Measurements from ENCODE around the gene EXOC3L4. TPM values are rescaled to one million over a fixed set of nuclear protein-coding genes. Genes with fewer than 3 reads are reported as not detected.

EXOC3L4 gene
- total and polyA plus RNA-seq, 2 donors = 16.0 to 83.7 TPM

DNA sequence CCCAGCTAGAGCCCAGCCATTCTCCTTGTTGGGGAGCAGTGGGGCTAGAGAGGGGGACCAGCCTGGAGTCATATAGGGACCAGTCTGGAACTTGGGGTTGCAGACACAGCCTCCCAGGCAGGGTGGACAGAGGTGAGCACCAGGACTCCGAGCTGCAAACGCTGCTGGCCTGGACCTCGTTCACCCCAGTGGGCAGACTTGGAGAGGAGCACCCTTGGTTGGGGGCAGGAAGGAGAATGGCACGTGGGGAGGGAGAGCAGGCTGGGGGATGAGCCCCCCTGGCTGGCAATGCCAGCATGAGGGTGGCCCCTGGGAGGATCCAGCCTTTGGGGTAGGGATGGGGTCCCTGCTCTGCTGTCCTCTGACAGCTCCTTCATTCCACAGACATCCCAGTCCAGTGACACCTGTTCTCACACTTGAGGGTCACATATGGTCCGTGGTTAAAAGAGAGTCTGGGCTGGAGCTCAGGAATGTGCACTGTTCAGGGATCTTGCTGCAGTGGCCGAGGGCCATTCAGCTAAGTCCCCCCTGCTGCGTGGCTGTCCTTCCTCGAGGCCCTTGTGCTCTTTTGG lies 7.7 kb upstream of the EXOC3L4 start:
- Histone ChIP-seq H3K27ac (ENCODE audit: low read depth in 1 of 2, low read length in 1 of 2) (no peak overlapping the region), H3K4me1 (ENCODE audit: control insufficient read depth in 2 of 2, insufficient read depth in 2 of 2, low read length in 2 of 2) (peaks cover 5 to 8% of the 10 kb centered on the region in 2 donors), H3K27me3 (ENCODE audit: control insufficient read depth in 2 of 2, insufficient read depth in 1 of 2, low read length in 1 of 2) (peaks cover 21 to 77% of the 10 kb centered on the region in 2 donors), H3K4me3 (ENCODE audit: low read length in 2 of 2) (no peak overlapping the region), H3K36me3 (ENCODE audit: control insufficient read depth in 2 of 2, insufficient read depth in 2 of 2, low read length in 1 of 2) (no peaks in the 10 kb centered on the region), H3K9me3 (ENCODE audit: control insufficient read depth in 2 of 2, insufficient read depth in 1 of 2, low read length in 1 of 2) (no peaks in the 10 kb centered on the region)
- WGBS = 89% methylated on average over 8 of the region's 8 CpGs
- no peak for DNase-seq (ENCODE audit: low read depth in 6 of 9, low spot score in 9 of 9)

GRCh38 chr14:103087343-103087835 lies 7.1 kb upstream of the EXOC3L4 start:
- H3K9me3 ChIP-seq (ENCODE audit: control insufficient read depth in 2 of 2, insufficient read depth in 1 of 2, low read length in 1 of 2) = no peaks in the 10 kb centered on the region
- peaks cover 5 to 12% of the 10 kb centered on the region in 2 donors for H3K4me1 ChIP-seq (ENCODE audit: control insufficient read depth in 2 of 2, insufficient read depth in 2 of 2, low read length in 2 of 2)
- H3K27ac ChIP-seq (ENCODE audit: low read depth in 1 of 2, low read length in 1 of 2) = no peak overlapping the region
- WGBS = 88% methylated on average over 13 of the region's 13 CpGs
- no peak overlapping the region for H3K4me3 ChIP-seq (ENCODE audit: low read length in 2 of 2)
- peaks cover 21 to 80% of the 10 kb centered on the region in 2 donors for H3K27me3 ChIP-seq (ENCODE audit: control insufficient read depth in 2 of 2, insufficient read depth in 1 of 2, low read length in 1 of 2)
- H3K36me3 ChIP-seq (ENCODE audit: control insufficient read depth in 2 of 2, insufficient read depth in 2 of 2, low read length in 1 of 2) = no peaks in the 10 kb centered on the region
- DNase-seq (ENCODE audit: low read depth in 6 of 9, low spot score in 9 of 9) = no peak

DNA sequence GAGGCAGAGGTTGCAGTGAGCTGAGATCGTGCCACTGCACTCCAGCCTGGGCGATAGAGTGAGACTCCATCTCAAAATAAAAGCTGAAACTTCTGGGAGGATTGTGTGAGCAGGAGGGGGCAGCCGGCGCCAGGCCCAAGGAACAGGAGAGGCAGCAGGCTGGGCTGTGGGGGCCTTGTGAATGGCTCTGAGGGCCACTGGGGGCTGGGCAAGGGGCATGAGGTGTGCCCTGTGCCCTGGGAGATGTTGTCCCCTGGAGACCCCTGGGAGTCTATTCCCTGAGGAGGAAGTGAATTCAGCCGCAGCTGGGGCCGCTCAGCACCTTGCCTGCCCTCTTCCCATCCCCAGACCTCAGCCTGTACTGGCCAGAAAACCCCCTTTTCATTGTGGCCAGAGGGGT lies 5.6 kb upstream of the EXOC3L4 start:
- no peak overlapping the region for H3K4me3 ChIP-seq (ENCODE audit: low read length in 2 of 2)
- DNase-seq (ENCODE audit: low read depth in 6 of 9, low spot score in 9 of 9) = no peak
- peaks cover 15 to 73% of the 10 kb centered on the region in 2 donors for H3K27me3 ChIP-seq (ENCODE audit: control insufficient read depth in 2 of 2, insufficient read depth in 1 of 2, low read length in 1 of 2)
- no peaks in the 10 kb centered on the region for H3K9me3 ChIP-seq (ENCODE audit: control insufficient read depth in 2 of 2, insufficient read depth in 1 of 2, low read length in 1 of 2)
- 95% methylated on average over 6 of the region's 6 CpGs for WGBS
- no peak overlapping the region for H3K27ac ChIP-seq (ENCODE audit: low read depth in 1 of 2, low read length in 1 of 2)
- H3K36me3 ChIP-seq (ENCODE audit: control insufficient read depth in 2 of 2, insufficient read depth in 2 of 2, low read length in 1 of 2) = no peaks in the 10 kb centered on the region
- peaks cover 5 to 18% of the 10 kb centered on the region in 2 donors for H3K4me1 ChIP-seq (ENCODE audit: control insufficient read depth in 2 of 2, insufficient read depth in 2 of 2, low read length in 2 of 2)

DNA sequence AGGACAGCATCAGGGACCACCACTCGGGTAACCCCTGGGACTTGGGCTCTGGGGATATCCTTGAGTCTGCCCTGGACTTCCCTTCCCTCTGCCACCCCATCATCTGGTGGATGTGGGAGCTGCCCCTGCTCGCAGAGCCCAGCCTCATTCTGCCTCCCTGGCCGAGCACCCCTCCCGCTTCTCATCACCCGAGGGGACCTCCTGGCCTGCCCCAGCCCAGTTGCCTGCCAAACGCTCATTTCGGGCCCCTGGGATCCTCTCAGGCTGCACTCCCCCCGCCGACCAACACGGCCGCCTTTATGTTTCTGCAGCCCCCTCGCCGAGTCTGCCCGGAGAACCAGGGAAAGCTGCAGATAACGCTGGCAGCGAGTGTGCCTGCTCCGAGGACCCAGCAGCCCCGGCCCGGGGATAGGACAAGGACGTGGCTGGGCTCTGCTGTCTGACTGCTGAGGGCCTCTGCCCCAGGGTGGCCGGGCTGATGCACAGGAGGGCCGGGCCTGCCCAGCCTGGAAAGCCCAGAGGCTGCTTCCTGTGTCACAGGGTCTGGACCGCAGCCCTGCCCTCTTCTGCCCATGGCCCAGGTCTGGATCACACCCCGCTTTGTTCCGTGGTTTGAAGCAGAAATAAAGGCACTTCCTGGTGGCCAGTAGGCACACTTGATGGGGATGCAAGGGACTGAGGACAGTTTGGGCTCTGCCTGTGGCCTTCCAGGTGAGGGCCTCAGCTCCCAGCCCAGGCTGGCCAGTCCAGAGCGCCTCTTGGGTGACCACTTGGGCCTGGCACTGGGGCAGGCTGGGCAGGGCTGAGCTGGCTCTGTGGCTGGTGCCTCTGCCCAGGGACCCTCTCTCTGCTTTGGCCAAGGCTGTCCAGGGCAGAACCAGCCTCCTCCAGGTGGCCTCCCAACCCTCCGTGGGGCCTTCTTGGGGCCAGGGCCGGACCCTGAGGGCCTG lies 4.9 kb upstream of the EXOC3L4 start:
- H3K4me3 ChIP-seq (ENCODE audit: low read length in 2 of 2) = no peak overlapping the region
- peaks cover 5 to 21% of the 10 kb centered on the region in 2 donors for H3K4me1 ChIP-seq (ENCODE audit: control insufficient read depth in 2 of 2, insufficient read depth in 2 of 2, low read length in 2 of 2)
- H3K27ac ChIP-seq (ENCODE audit: low read depth in 1 of 2, low read length in 1 of 2) = no peak overlapping the region
- H3K36me3 ChIP-seq (ENCODE audit: control insufficient read depth in 2 of 2, insufficient read depth in 2 of 2, low read length in 1 of 2) = no peaks in the 10 kb centered on the region
- no peak for DNase-seq (ENCODE audit: low read depth in 6 of 9, low spot score in 9 of 9)
- 95% methylated on average over 28 of the region's 28 CpGs for WGBS
- H3K9me3 ChIP-seq (ENCODE audit: control insufficient read depth in 2 of 2, insufficient read depth in 1 of 2, low read length in 1 of 2) = no peaks in the 10 kb centered on the region
- peaks cover 7 to 66% of the 10 kb centered on the region in 2 donors for H3K27me3 ChIP-seq (ENCODE audit: control insufficient read depth in 2 of 2, insufficient read depth in 1 of 2, low read length in 1 of 2)

GRCh38 chr14:103090481-103091020 lies 4.0 kb upstream of the EXOC3L4 start:
- Histone ChIP-seq H3K4me1 (ENCODE audit: control insufficient read depth in 2 of 2, insufficient read depth in 2 of 2, low read length in 2 of 2) (peaks cover 5 to 21% of the 10 kb centered on the region in 2 donors), H3K27me3 (ENCODE audit: control insufficient read depth in 2 of 2, insufficient read depth in 1 of 2, low read length in 1 of 2) (peaks cover 5 to 59% of the 10 kb centered on the region in 2 donors), H3K27ac (ENCODE audit: low read depth in 1 of 2, low read length in 1 of 2) (no peak overlapping the region), H3K4me3 (ENCODE audit: low read length in 2 of 2) (no peak overlapping the region), H3K9me3 (ENCODE audit: control insufficient read depth in 2 of 2, insufficient read depth in 1 of 2, low read length in 1 of 2) (no peaks in the 10 kb centered on the region), H3K36me3 (ENCODE audit: control insufficient read depth in 2 of 2, insufficient read depth in 2 of 2, low read length in 1 of 2) (no peaks in the 10 kb centered on the region)
- WGBS = 79% methylated on average over 12 of the region's 12 CpGs
- DNase-seq (ENCODE audit: low read depth in 6 of 9, low spot score in 9 of 9) = no peak

DNA sequence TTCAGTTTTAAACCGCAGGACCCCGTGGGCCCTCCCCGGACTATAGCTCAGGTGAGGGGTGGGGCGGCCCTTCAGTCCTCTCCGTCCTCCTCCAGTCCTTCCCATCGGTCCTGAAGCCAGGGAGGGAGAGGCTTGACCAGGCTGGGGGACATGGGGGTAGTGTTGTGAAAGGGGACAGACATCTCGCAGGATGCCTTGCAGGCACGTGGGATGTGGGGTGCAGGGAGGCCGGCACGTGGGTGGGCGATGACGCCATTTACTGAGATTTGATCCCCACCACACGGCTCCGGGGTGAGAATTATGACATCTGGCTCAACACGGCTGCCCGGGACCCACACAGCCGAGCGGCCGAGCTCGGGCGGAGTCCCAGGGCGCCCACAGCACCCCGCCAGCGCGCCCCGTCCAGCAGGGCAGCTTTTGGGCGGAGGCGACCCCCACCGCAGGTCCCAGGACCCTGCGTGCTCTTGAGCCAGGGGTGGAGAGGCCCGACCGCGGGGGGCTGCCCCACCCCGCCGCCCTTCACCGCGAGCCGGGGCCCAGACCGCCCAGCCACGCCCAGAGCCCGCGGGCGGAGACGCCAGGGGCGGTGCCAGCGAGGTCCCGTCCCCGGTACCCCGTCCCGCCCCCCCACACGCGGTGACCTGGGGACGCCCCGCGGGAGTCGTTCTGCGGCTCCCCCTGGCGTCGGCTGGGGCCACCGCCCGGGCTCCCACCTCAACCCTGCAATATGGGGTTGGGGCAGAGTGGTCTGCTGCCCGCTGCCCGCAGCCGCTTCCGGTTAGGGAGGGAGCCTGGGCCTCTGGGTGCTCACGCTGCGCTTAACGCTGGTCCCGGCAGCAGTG lies 3.3 kb upstream of the EXOC3L4 start:
- 7% methylated on average over 69 of the region's 69 CpGs for WGBS
- Histone ChIP-seq H3K27me3 (ENCODE audit: control insufficient read depth in 2 of 2, insufficient read depth in 1 of 2, low read length in 1 of 2) (peaks cover 5 to 53% of the 10 kb centered on the region in 2 donors), H3K36me3 (ENCODE audit: control insufficient read depth in 2 of 2, insufficient read depth in 2 of 2, low read length in 1 of 2) (no peaks in the 10 kb centered on the region), H3K4me3 (ENCODE audit: low read length in 2 of 2) (peak overlapping the region in 1 of 2 donors; percentile 41), H3K4me1 (ENCODE audit: control insufficient read depth in 2 of 2, insufficient read depth in 2 of 2, low read length in 2 of 2) (peaks cover 5 to 21% of the 10 kb centered on the region in 2 donors), H3K9me3 (ENCODE audit: control insufficient read depth in 2 of 2, insufficient read depth in 1 of 2, low read length in 1 of 2) (no peaks in the 10 kb centered on the region), H3K27ac (ENCODE audit: low read depth in 1 of 2, low read length in 1 of 2) (peak overlapping the region in 1 of 2 donors; percentile 43)
- peak in 5 of 9 donors; percentile 36 to 65 (median 50) for DNase-seq (ENCODE audit: low read depth in 6 of 9, low spot score in 9 of 9)

DNA sequence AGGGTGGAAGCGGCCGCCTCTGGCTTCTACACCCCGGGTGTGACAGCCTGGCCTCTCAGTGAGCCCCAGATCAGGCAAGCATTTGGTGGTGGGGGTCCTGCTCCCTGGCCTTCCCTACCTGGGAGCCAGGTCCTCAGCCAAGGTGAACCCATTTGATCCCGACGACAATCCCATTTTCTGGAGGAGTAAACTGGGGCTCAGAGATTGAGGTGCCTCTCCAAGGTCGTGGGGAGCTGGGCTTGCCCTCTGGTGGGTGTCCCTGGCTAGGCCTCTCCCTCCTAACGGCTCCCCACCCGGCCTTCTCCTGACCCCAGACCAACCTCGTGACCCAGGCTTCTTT lies 2.7 kb upstream of the EXOC3L4 start:
- Histone ChIP-seq H3K9me3 (ENCODE audit: control insufficient read depth in 2 of 2, insufficient read depth in 1 of 2, low read length in 1 of 2) (no peaks in the 10 kb centered on the region), H3K36me3 (ENCODE audit: control insufficient read depth in 2 of 2, insufficient read depth in 2 of 2, low read length in 1 of 2) (no peaks in the 10 kb centered on the region), H3K27me3 (ENCODE audit: control insufficient read depth in 2 of 2, insufficient read depth in 1 of 2, low read length in 1 of 2) (peaks cover 5 to 55% of the 10 kb centered on the region in 2 donors), H3K4me1 (ENCODE audit: control insufficient read depth in 2 of 2, insufficient read depth in 2 of 2, low read length in 2 of 2) (peaks cover 5 to 21% of the 10 kb centered on the region in 2 donors), H3K4me3 (ENCODE audit: low read length in 2 of 2) (no peak overlapping the region), H3K27ac (ENCODE audit: low read depth in 1 of 2, low read length in 1 of 2) (no peak overlapping the region)
- no peak for DNase-seq (ENCODE audit: low read depth in 6 of 9, low spot score in 9 of 9)
- whole genome bisulfite sequencing = 60% methylated on average over 9 of the region's 9 CpGs

DNA sequence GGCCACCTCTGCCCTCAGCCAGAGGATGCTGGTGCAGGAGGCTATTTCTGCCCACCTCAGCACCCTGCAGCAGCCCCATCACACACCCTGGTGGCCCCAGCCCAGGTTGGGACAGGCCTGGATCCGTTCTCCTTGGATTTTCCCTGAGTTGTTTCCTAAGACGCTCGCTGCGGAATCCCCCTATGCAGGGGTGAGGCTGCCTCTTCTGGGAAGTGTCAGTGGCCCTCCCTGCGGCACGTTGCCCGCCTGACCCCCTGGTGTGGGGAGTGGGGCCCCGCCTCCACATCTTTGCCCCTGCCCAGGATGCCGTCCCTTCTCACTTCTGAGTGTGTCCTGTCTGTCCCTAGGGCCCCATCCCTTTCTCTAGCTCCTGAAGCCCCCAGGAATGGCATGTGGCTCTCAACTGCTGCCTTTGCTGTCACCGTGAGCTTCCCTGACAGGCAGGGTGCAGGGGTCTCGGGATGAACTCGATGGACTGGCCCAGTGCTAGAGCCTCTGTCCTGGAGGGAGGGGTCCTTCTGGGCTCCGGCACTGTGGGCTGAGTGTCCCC lies 594 bp upstream of the EXOC3L4 start:
- no peaks in the 10 kb centered on the region for H3K36me3 ChIP-seq (ENCODE audit: control insufficient read depth in 2 of 2, insufficient read depth in 2 of 2, low read length in 1 of 2)
- DNase-seq (ENCODE audit: low read depth in 6 of 9, low spot score in 9 of 9) = no peak
- WGBS = 94% methylated on average over 13 of the region's 13 CpGs
- peaks cover 5 to 21% of the 10 kb centered on the region in 2 donors for H3K4me1 ChIP-seq (ENCODE audit: control insufficient read depth in 2 of 2, insufficient read depth in 2 of 2, low read length in 2 of 2)
- peak overlapping the region; percentile 78 to 88 for H3K27ac ChIP-seq (ENCODE audit: low read depth in 1 of 2, low read length in 1 of 2)
- peaks cover 5 to 50% of the 10 kb centered on the region in 2 donors for H3K27me3 ChIP-seq (ENCODE audit: control insufficient read depth in 2 of 2, insufficient read depth in 1 of 2, low read length in 1 of 2)
- no peaks in the 10 kb centered on the region for H3K9me3 ChIP-seq (ENCODE audit: control insufficient read depth in 2 of 2, insufficient read depth in 1 of 2, low read length in 1 of 2)
- no peak overlapping the region for H3K4me3 ChIP-seq (ENCODE audit: low read length in 2 of 2)
